T-helper 1 cell treated with Interleukin-12 subunit alpha and Interleukin-12 subunit beta and Interleukin-4 antibody, amounts not matched to agents 30 ng/mL and 1 ng/mL, for 36 hours (primary cell): Measurements from ENCODE around the gene CBLC. TPM values are rescaled to one million over a fixed set of nuclear protein-coding genes. Genes with fewer than 3 reads are reported as not detected.
"Not testable (repeated sequence)": the region's sequence is repeated elsewhere in the genome, so short reads cannot be mapped to it uniquely, and the experiment has no call there.

Experiments
- intact Hi-C: fragments of 100-400 bp; cut with micrococcal nuclease; formaldehyde crosslinking; loops from one replicate; pipeline ENCODE4 v1.15.1; 2024
- total RNA-seq: library from RNA; stranded (reverse); gene quantifications from 2 replicates; pipeline ENCODE4 v1.2.3, GENCODE V29; 2022

CBLC gene
- total RNA-seq, 1 donor from 2014 or later, result not detected

DNA sequence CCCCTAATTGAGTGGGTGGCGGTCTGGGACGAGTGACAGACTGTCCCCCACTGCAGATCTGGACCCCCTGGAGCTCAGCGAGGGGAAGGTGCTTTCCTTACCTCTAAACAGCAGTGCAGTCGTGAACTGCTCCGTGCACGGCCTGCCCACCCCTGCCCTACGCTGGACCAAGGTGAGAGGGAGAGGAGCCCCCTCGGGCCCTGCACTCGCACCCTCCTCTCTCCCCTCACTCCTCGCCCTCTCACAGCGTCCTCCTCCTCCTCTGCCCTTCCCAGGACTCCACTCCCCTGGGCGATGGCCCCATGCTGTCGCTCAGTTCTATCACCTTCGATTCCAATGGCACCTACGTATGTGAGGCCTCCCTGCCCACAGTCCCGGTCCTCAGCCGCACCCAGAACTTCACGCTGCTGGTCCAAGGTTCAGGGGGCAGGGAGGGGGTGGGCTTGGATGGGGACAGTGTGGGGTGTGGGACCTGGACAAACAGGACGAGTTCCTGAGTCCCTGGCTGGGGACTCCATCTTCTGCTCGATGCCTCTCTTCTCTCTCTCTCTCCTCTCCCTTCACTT lies 40.9 kb downstream of the CBLC start:
- intact Hi-C loops, result no loop called here

DNA sequence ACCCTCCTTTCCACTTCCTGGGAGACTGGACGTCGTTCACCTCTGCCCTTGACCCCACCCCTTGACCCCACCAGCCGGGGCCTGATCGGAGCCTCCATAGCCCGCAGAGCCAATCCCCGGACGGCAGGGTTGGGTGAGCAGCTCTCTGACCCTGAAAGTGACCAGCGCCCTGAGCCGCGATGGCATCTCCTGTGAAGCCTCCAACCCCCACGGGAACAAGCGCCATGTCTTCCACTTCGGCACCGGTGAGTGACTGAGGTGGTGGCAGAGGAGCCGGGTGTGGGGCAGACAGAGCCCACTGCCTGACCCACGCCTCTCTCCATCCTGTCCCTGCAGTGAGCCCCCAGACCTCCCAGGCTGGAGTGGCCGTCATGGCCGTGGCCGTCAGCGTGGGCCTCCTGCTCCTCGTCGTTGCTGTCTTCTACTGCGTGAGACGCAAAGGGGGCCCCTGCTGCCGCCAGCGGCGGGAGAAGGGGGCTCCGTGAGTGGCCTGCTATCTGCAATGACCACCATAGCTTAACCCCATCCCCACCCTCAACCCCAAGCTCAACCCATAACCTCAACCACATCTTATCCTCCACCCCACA lies 41.6 kb downstream of the CBLC start:
- intact Hi-C loops, result no loop called here

DNA sequence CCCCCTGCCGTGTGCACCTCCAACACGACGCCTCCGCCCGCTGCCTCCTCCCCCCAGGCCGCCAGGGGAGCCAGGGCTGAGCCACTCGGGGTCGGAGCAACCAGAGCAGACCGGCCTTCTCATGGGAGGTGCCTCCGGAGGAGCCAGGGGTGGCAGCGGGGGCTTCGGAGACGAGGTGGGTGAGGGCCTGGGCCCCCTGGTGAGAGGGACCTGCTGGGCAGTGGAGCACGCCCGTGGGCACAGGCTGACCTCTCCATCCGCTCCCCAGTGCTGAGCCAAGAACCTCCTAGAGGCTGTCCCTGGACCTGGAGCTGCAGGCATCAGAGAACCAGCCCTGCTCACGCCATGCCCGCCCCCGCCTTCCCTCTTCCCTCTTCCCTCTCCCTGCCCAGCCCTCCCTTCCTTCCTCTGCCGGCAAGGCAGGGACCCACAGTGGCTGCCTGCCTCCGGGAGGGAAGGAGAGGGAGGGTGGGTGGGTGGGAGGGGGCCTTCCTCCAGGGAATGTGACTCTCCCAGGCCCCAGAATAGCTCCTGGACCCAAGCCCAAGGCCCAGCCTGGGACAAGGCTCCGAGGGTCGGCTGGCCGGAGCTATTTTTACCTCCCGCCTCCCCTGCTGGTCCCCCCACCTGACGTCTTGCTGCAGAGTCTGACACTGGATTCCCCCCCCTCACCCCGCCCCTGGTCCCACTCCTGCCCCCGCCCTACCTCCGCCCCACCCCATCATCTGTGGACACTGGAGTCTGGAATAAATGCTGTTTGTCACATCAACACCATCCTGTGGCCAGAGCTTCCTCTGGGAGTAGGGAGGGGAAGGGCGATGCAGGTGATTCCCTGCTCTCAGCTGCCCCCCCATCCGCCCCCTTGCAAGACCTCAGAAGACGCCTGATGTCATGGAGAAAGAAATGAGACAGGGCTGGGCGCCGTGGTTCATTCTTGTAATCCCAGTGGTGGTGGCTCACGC lies 43.2 kb downstream of the CBLC start:
- intact Hi-C loops, result no loop called here

DNA sequence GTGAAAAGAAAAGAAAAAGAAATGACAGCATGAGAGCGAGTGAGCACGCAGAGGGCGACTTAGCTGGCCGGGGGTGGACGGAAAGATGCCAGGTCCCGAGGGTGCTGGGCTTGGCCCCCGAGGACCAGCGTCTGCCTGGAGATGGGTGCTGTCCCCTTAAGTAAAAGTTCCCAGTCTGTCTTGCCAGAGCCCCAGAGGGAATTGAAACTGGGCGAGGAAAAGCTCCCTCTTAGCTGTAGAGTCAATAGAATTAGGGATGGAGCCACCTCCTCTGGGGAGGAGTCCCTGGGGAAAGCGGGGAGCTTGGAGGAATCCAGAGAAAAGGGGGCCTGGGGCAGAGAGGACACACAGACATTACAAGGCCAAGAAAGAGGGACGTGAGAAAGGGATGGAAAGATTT lies 44.5 kb downstream of the CBLC start:
- intact Hi-C loops, result no loop called here

DNA sequence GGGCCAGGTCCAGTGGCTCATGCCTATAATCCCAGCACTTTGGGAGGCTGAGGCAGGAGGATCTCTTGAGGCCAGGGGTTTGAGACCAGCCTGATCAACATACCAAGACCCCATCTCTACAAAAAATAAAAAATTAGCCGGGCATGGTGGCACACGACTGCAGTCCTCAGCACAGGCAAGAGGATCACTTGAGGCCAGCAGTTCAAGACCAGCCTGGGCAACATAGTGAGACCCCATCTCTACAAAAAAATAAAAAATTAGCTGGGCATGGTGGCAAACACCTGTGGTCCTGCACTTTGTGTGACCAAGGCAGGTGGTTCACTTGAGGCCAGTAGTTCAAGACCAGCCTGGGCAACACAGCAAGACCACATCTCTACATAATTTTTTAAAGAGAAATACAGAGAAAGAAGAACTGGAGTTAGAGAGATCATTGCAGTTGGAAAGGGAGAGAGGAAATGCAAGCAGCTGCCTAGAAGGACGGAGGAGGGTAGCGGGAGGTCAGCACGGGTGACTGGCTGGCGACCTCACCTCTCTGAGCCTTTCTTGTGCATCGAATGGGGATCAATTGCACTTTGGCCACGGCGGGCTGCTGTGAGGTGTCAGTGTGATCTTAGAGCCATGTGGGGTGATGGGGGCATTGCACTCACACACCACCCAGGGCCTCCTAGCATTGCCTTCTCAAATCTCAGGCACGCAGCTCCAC lies 45.1 kb downstream of the CBLC start:
- intact Hi-C loops, result no loop called here

DNA sequence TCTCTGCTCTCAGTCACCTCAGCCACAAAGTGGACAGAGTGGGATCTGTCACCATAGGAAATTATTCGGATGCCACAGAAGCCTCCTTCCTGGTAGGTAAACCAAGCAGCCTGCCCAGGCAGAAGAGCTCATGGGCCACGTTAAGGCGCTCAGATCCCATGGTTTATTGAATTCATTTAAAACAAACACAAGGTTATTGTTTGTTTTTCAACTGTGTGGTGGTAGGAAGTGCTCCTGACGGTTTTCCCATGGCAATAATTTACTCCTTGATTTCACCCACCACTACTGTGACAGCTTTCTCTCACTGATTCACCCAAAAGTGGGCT lies 45.6 kb downstream of the CBLC start:
- intact Hi-C loops, result no loop called here

DNA sequence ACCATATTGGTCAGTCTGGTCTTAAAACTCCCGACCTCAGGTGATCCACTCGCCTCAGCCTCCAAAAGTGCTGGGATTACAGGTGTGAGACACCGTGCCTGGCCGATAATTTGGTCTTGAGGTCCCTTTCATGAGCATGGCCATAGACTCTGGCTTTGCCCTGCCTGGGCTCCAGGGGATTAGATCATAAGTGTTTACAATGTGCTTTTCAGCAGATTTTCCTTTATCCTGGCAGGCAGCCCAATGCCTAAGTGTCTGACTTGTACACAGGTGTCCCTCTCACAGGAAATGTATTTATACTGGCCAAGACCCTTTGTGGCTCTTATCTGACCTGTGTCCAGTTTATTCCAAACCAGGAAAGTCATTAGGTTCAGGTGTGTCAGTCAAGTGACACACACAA lies 47.1 kb downstream of the CBLC start:
- intact Hi-C loops, result no loop called here

DNA sequence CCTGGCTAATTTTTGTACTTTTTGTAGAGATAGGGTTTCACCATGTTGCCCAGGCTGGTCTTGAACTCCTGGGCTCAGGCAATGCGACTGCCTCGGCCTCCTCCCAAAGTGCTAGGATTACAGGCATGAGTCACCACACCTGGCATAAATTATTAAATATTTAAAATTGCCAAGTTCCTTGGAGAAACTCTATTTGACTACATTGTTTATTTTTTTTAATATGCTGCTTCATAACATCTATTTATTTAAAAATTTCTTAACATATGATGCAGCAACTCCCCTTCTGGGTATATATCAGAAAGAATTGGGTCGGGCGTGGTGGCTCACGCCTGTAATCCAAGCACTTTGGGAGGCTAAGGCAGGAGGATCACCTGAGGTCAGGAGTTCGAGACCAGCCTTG lies 55.2 kb downstream of the CBLC start:
- intact Hi-C loops, result not testable (repeated sequence)

DNA sequence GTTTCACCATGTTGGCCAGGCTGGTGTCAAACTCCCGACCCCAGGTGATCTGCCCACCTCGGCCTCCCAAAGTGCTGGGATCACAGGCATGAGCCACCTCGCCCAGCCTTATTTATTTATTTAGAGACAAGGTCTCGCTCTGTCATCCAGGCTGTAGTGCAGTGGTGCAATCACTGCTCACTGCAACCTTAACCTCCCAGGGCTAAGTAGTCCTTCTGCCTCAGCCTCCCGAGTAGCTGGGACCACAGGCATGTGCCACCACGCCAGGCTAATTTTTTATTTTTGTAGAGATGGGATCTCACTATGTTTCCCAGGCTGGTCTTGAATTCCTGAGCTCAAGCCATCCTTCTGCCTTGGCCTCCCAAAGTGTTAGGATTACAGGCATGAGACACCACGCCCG lies 56.7 kb downstream of the CBLC start:
- intact Hi-C loops, result not testable (repeated sequence)

DNA sequence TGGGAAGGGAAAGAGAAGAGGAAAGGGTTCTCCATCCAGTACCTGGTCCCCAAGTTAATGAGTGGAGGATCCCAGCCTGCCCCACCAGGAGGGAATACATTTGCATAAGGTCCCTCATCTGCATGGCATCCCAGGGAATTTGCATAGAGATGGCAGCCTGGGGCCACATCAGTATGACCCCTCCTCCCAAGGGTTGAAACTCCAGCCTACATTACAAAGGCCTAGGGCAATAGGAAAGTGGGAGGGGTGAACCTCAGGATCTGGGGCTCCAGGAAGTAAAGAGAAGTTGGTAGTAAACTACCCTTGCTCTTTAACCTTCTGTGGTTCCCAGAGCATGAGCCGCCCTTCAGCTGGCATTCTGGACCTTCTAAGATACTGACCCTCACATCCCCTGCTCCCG lies 61.6 kb downstream of the CBLC start:
- intact Hi-C loops, result no loop called here

DNA sequence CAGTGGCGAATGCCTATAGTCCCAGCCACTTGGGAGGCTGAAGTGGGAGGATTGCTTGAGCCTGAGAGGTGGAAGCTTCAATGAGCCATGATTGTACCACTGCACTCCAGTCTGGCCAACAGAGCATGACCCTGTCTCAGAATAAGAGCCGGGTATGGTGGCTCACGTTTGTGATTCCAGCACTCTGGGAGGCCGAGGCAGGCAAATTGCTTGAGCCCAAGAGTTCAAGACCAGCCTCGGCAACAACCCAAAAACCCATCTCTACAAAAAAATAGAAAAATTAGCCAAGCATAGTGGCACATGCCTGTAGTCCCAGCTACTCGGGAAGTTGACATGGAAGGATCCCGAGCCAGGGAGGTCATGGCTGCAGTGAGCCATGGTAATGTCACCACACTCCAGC lies 63.1 kb downstream of the CBLC start:
- intact Hi-C loops, result no loop called here

DNA sequence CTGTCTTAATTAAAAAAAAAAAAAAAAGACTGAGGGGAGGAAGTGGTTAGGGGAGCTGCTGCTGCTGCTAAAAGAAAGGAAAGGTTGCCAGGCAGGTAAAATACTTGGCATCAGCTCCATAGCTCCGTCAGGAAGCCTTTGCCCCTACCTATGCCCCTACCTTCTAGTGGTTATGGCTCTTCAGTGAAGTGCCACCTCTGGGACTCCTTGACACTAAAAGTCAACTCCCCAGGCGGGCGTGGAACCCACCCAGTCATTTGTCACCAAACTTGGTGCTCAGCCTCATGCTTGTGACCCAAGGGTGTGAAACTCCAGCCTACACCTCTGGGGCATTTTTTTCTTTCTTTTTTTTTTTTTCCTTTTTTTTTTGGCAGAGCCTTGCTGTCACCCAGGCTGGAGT lies 63.5 kb downstream of the CBLC start:
- intact Hi-C loops, result no loop called here

DNA sequence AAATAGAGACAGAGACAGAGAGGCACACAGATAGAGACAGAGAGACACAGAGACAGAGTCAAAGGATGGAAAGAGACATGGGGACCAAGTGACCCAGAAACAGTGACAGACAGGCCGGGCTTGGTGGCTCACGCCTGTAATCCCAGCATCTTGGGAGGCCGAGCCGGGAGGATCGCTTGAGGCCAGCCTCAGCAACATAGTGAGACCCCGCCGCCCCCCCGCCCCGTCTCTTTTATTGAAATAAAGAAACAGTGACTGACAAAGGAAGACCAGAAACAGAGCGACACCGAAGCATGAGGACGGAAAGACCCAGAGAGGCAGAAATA lies 67.6 kb downstream of the CBLC start:
- intact Hi-C loops, result loop anchor here (1.0 to 5.0 kb wide), 10 partner anchors 45 to 274 kb away; partner anchors contain the start of gene PPP1R37

DNA sequence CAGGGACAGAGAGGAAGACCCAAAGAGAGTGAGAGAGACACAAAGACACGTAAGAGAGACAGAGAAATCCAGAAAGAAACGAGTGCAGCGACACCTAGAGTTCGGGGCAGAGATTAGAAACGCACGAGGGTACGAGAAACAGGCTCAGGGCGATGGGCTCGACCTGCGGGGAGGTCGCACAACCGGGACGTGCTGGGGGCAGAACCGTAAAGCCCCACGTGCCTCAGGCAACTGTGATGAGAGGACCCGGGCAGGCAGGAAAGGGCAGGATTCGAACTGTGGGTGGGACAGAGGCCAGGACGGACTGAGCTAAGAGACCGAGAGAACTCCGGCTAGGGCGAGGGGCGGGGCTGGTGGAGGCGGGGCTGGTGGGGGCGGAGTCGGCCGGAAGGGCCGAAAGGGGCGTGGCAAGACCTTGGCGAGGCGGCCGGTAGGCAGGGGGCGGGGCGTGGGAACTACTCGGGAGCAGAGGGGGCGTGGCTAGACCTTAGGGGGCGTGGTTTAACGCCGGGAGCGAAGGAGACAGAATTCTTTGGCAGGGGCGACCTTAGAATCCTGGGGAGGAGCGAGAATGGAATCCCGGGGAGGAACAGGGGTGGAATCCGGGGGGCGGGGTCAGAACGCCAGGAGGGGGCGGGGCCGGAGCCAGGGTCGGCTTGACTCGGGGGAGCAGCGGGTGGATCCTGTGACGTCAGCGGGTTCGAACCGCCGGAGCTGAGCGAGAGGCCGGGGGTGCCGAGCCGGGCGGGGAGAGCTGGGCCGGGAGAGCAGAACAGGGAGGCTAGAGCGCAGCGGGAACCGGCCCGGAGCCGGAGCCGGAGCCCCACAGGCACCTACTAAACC lies 68.1 kb downstream of the CBLC start, which contains the start of gene NECTIN2:
Gene NECTIN2 (plus strand): TSS at position 686 of the 843 bp plus-strand sequence. CDS start 229 bp downstream, outside the sequence.
- intact Hi-C loops, result loop anchor here (1.0 to 5.0 kb wide), 12 partner anchors 44 to 332 kb away; partner anchors contain the start of genes APOC1, BLOC1S3, PPP1R37 and TRAPPC6A

DNA sequence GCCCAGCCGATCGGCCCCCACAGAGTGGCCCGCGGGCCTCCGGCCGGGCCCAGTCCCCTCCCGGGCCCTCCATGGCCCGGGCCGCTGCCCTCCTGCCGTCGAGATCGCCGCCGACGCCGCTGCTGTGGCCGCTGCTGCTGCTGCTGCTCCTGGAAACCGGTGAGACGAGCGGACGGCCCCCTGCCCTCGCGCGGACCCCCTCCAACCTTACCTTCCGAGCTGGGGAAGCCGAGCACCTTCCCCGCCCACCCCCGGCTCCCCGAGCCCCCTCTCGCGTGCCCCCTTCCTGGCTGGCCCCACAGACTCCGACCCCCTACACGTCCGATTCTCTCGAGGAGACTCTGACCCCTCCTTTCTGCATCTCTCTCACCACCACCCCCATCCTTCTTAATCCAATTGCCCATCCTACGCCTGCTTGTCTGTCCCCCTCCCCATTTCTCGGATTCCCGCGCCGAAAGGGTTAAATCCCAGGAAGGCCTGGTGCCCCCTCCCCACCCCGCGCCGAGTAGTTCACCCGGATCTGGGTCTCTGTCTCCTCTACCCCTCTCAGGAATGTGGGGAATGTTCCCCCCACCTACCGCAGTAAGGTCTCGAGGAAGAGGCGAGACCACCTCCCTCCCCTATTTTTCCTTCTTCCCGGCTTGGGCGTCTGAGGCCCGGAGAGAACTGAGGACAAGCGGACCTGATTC lies 68.9 kb downstream of the CBLC start:
- intact Hi-C loops, result loop anchor here (1.0 to 5.0 kb wide), 3 partner anchors 68 to 332 kb away; partner anchors contain the start of genes APOC1, BLOC1S3, PPP1R37 and TRAPPC6A

DNA sequence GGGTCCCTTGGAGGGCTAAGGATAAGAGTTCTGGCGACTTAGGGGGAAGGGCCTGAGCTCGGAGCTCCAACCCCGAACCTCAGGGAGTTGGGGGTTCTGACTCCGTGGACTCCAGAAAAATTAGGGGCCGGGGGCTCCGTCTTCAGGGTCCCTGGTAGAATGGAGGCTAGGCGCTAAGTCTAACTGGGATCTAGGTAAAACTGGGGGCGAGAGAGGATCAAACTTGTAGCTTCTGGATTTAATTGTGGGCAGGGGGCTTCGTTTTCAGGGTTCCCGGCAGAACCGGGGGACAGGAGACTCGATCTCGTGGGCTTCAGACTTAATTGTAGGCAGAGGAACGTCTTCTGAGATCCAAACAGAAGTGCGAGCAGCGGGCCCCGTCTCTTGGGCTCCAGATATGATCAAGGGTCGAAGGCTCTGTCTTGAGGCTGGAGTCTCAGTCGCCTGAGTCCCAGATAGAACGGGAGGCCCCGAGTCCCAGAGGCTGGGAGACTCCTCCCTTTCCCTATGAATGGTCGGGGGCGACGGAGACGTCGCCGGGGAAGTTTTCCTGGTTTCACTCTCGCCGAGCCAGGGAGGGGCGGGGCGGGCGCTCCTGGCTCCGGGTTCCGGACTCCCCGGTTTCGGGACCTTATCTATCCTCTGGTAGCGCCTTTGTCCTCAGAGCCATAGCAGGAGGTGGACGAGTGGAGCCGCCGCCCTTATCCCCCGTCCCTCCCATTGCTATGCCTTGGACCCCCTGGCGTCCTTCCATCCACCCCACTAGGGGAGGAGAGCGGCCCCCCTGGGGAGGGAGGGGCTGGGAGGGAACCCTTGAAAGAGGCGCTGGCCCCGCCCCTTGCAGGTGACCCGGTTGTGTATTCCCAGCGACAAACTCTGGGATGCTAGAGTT lies 69.7 kb downstream of the CBLC start:
- intact Hi-C loops, result loop anchor here (2.0 to 5.0 kb wide), 2 partner anchors 67 to 245 kb away; partner anchors contain the start of genes APOC1 and PPP1R37

DNA sequence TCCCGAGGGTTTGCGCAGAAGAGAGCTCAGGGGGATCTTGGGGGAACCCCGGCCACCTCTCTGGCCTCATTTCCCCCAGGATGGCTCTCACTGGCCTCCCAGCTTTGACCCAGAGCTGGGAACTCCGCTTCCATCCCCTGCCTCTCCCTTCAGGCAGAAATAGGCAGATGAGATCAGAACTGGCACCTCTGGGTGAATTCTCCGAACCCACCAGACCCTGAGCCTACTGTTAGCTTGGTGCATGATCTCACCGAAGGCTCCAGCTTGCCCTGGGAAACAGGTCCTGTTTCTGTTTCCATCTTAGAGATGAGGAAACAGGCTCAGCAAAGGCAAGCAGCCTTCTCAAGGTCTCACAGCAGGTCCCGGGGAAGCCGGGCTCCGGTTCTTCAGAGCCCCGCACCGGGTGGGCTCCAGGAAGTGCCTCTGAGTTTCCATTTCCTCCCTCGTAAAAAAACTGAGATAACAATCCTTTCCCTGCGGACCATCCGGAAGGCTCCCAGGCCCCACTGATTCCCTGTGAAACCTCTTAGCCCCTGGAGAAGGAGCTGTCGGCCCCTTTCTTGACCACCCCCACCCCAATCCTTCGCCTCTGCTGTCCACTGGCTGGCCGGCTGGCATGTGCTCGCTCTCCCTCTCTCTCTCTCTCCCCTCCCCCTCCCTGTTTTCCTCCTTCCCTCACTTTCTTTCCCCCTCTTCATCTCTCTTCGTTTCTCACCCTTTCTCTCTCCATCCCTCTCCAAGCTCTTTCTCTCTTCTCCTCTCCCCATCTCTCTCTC lies 70.5 kb downstream of the CBLC start:
- intact Hi-C loops, result loop anchor here (5.0 kb wide), 1 partner anchor 244 kb away; the partner anchor contains the start of gene PPP1R37

DNA sequence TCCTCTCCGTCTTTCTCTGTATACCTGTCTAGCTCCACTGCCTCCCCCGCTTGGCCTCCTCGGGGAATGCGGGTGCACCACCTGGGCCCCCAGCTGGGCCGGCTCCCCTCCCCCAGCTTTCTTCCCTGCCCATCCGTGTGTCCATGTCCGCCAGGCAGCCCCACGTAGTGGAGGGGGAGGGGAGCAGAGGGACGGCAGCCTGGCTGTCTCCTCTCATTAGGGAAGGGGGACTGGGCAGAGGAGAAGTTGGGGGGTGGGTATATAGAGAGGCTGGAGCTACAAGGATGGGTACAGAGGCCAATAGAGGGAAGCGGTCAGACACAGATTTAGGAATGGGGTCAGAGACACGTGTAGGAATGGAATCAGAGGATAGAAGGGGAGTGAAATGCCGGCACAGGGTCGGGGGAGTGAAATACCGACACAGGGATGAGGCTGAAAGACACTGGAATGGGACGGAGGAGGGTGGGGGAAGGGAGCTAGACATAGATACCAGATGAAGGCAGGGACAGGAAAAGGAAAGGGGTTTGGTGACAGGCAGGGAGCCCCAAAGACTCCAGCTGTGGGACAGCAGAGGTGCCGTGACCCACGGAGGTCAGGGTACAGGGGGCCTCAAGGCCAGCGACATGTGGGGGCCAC lies 71.2 kb downstream of the CBLC start:
- intact Hi-C loops, result loop anchor here (5.0 kb wide), 1 partner anchor 243 kb away; the partner anchor contains the start of gene PPP1R37
